IMR-90 (cell line): ENCODE data around the gene HCK. TPM values are rescaled to one million over a fixed set of nuclear protein-coding genes. Genes with fewer than 3 reads are reported as not detected.
A peak's percentile ranks its signal among the peaks of the same experiment; 100 is the strongest.

Experiments
- ATAC-seq: fragments of 200-7000 bp; cut with Tn5 transposase; 2 replicates; pipeline ENCODE4 v1.9.1; 2020; ENCODE audit warnings: low read depth, mild to moderate bottlenecking, moderate library complexity
- BruUV-seq: library from RNA; stranded (reverse); fragments of 400-500 nt; replicated peaks from 2 replicates; lab custom pipeline; 2021; lab: Mats Ljungman, UMichigan
- CTCF ChIA-PET: fragments of 300-600 bp; formaldehyde crosslinking; extraction: SDS; loops from one replicate; lab custom pipeline; 2021; ENCODE audit warnings: antibody characterized with exemption; lab: Yijun Ruan, JAX
- POLR2A ChIA-PET: fragments of 300-600 bp; sonication (Branson Sonifier 250); formaldehyde crosslinking; loops from one replicate; lab custom pipeline; 2022; ENCODE audit warnings: antibody characterized with exemption; ENCODE audit not compliant: unreplicated experiment; lab: Charles Lee
- DNase-seq: peaks from one replicate; pipeline ENCODE4 v3.0.0; 2013
- H2AFZ ChIP-seq: replicated peaks from 2 replicates; pipeline ENCODE3; 2013; ENCODE audit warnings: low read length, mild to moderate bottlenecking; ENCODE audit not compliant: poor library complexity
- H2AK5ac ChIP-seq: 2 replicates; pipeline ENCODE4 v1.6.1; 2013; ENCODE audit warnings: low read depth, low read length, inconsistent platforms
- H2AK9ac ChIP-seq: replicated peaks from 2 replicates; pipeline ENCODE3; 2013; ENCODE audit warnings: mild to moderate bottlenecking, low read depth, low read length, moderate library complexity; ENCODE audit not compliant: poor library complexity
- H2BK120ac ChIP-seq: 2 replicates; pipeline ENCODE4 v1.6.1; 2013; ENCODE audit warnings: low read depth, low read length, inconsistent platforms
- H2BK15ac ChIP-seq: 3 replicates; pipeline ENCODE4 v1.6.1; 2013; ENCODE audit warnings: low read depth, low read length, inconsistent platforms
- H2BK20ac ChIP-seq: 2 replicates; pipeline ENCODE4 v1.6.1; 2013; ENCODE audit warnings: low read depth, mild to moderate bottlenecking, inconsistent platforms, low read length, moderate library complexity
- H2BK5ac ChIP-seq: 2 replicates; pipeline ENCODE4 v1.6.1; 2013; ENCODE audit warnings: mild to moderate bottlenecking, low read depth, low read length, inconsistent platforms; ENCODE audit not compliant: poor library complexity, severe bottlenecking
- H3K14ac ChIP-seq: replicated peaks from 2 replicates; pipeline ENCODE4 v1.6.1; 2013; ENCODE audit warnings: low read depth, low read length, inconsistent platforms
- H3K18ac ChIP-seq: 2 replicates; pipeline ENCODE4 v1.6.1; 2013; ENCODE audit warnings: low read depth, low read length, control low read depth
- H3K23ac ChIP-seq: 2 replicates; pipeline ENCODE4 v1.6.1; 2013; ENCODE audit warnings: low read depth, low read length, inconsistent platforms
- H3K27ac ChIP-seq: 2 replicates; pipeline ENCODE4 v1.5.1; 2013; ENCODE audit warnings: mild to moderate bottlenecking, control low read depth, low read length; ENCODE audit not compliant: insufficient read depth
- H3K27me3 ChIP-seq: 2 replicates; pipeline ENCODE4 v1.6.1; 2013; ENCODE audit warnings: low read length; ENCODE audit not compliant: control insufficient read depth, insufficient read depth
- H3K36me3 ChIP-seq: 2 replicates; pipeline ENCODE4 v1.6.1; 2013; ENCODE audit warnings: low read length, mixed read lengths; ENCODE audit not compliant: control insufficient read depth, insufficient read depth
- H3K4ac ChIP-seq: 2 replicates; pipeline ENCODE4 v1.6.1; 2013; ENCODE audit warnings: low read depth, low read length, inconsistent platforms
- H3K4me1 ChIP-seq: 2 replicates; pipeline ENCODE4 v1.6.1; 2013; ENCODE audit warnings: low read length, mixed read lengths; ENCODE audit not compliant: control insufficient read depth, insufficient read depth
- H3K4me2 ChIP-seq: 2 replicates; pipeline ENCODE4 v1.6.1; 2013; ENCODE audit warnings: low read depth, mild to moderate bottlenecking, control low read depth, low read length, moderate library complexity
- H3K4me3 ChIP-seq: 2 replicates; pipeline ENCODE4 v1.5.1; 2013; ENCODE audit warnings: low read depth, mild to moderate bottlenecking, control low read depth, low read length, moderate library complexity; ENCODE audit not compliant: insufficient read depth
- H3K56ac ChIP-seq: 2 replicates; pipeline ENCODE4 v1.6.1; 2013; ENCODE audit warnings: low read length, inconsistent platforms; ENCODE audit not compliant: insufficient read depth; ENCODE audit errors: extremely low read depth
- H3K79me1 ChIP-seq, 2 experiments: 2 replicates each; pipeline ENCODE4 v1.6.1; 2013; ENCODE audit warnings: low read length in 2 of 2, inconsistent platforms in 1 of 2, low read depth in 1 of 2
- H3K9ac ChIP-seq: 2 replicates; pipeline ENCODE4 v1.6.1; 2013; ENCODE audit warnings: low read depth, low read length, control low read depth
- H3K9me1 ChIP-seq: 2 replicates; pipeline ENCODE4 v1.6.1; 2013; ENCODE audit warnings: low read length, inconsistent platforms; ENCODE audit not compliant: insufficient read depth
- H3K9me3 ChIP-seq: 2 replicates; pipeline ENCODE4 v1.6.1; 2013; ENCODE audit warnings: low read length; ENCODE audit not compliant: control insufficient read depth, insufficient read depth
- H4K20me1 ChIP-seq: 2 replicates; pipeline ENCODE4 v1.6.1; 2013; ENCODE audit warnings: low read length, inconsistent platforms; ENCODE audit not compliant: insufficient read depth
- H4K5ac ChIP-seq: 2 replicates; pipeline ENCODE4 v1.6.1; 2013; ENCODE audit warnings: mild to moderate bottlenecking, low read depth, low read length, control low read depth
- H4K8ac ChIP-seq, 2 experiments: 2 replicates each; pipeline ENCODE4 v1.6.1; 2013; ENCODE audit warnings: low read depth in 2 of 2, low read length in 2 of 2, control low read depth in 1 of 2, inconsistent platforms in 1 of 2
- H4K91ac ChIP-seq: 2 replicates; pipeline ENCODE4 v1.6.1; 2013; ENCODE audit warnings: low read depth, low read length, inconsistent platforms; ENCODE audit not compliant: insufficient read depth
- BHLHE40 ChIP-seq: fragments of 150-350 bp; IDR thresholded peaks from 2 replicates; pipeline ENCODE4 v1.6.1; 2016; ENCODE audit warnings: mild to moderate bottlenecking, low read depth, low read length
- CEBPB ChIP-seq: IDR thresholded peaks from 2 replicates; pipeline ENCODE4 v1.6.1; 2012; ENCODE audit warnings: low read depth, low read length, improper control_type of control experiment
- CHD1 ChIP-seq: IDR thresholded peaks from 2 replicates; pipeline ENCODE4 v1.6.1; 2012; ENCODE audit warnings: low read depth, low read length, improper control_type of control experiment
- CTCF ChIP-seq: conservative IDR thresholded peaks from 2 replicates; pipeline ENCODE4 v1.5.1; 2012; ENCODE audit warnings: mild to moderate bottlenecking, low read depth, low read length, improper control_type of control experiment
- ELK1 ChIP-seq: fragments of 150-350 bp; IDR thresholded peaks from 2 replicates; pipeline ENCODE4 v1.6.1; 2016; ENCODE audit warnings: low read depth, mild to moderate bottlenecking, low read length, moderate library complexity, borderline replicate concordance
- FOS ChIP-seq: fragments of 150-350 bp; IDR thresholded peaks from 2 replicates; pipeline ENCODE4 v1.6.1; 2016; ENCODE audit warnings: low read depth, low read length
- MAFK ChIP-seq: IDR thresholded peaks from 2 replicates; pipeline ENCODE4 v1.6.1; 2012; ENCODE audit warnings: low read depth, low read length, improper control_type of control experiment
- MAZ ChIP-seq: IDR thresholded peaks from 2 replicates; pipeline ENCODE4 v1.6.1; 2012; ENCODE audit warnings: low read depth, mild to moderate bottlenecking, low read length, improper control_type of control experiment, moderate library complexity, borderline replicate concordance
- MXI1 ChIP-seq: IDR thresholded peaks from 2 replicates; pipeline ENCODE4 v1.6.1; 2012; ENCODE audit warnings: low read depth, mild to moderate bottlenecking, low read length, moderate library complexity, borderline replicate concordance
- NFE2L2 ChIP-seq: fragments of 150-350 bp; IDR thresholded peaks from 2 replicates; pipeline ENCODE4 v1.6.1; 2016; ENCODE audit warnings: low read depth, mild to moderate bottlenecking, low read length
- POLR2A ChIP-seq: IDR thresholded peaks from 2 replicates; pipeline ENCODE4 v1.6.1; 2012; ENCODE audit warnings: mild to moderate bottlenecking, low read depth, low read length
- RAD21 ChIP-seq: IDR thresholded peaks from 2 replicates; pipeline ENCODE4 v1.6.1; 2012; ENCODE audit warnings: low read length, improper control_type of control experiment
- RCOR1 ChIP-seq: IDR thresholded peaks from 2 replicates; pipeline ENCODE4 v1.6.1; 2012; ENCODE audit warnings: mild to moderate bottlenecking, low read length, improper control_type of control experiment; ENCODE audit not compliant: insufficient replicate concordance
- RFX5 ChIP-seq: IDR thresholded peaks from 2 replicates; pipeline ENCODE4 v1.8.0; 2012; ENCODE audit warnings: low read depth, mild to moderate bottlenecking, low read length, moderate library complexity
- SMC3 ChIP-seq: fragments of 150-350 bp; IDR thresholded peaks from 2 replicates; pipeline ENCODE4 v1.6.1; 2016; ENCODE audit warnings: low read depth, mild to moderate bottlenecking, antibody characterized with exemption, low read length, moderate library complexity
- USF2 ChIP-seq: fragments of 150-350 bp; IDR thresholded peaks from 2 replicates; pipeline ENCODE4 v1.6.1; 2017; ENCODE audit warnings: mild to moderate bottlenecking, antibody characterized with exemption, low read length, low read depth
- dilution Hi-C: fragments of 300-500 bp; cut with HindIII; formaldehyde crosslinking; loops from one replicate; pipeline ENCODE4 v1.14.3; 2018; ENCODE audit warnings: low sequenced_read_pairs; ENCODE audit not compliant: unreplicated experiment
- in situ Hi-C: fragments of 300-500 bp; cut with MboI; formaldehyde crosslinking; loops from 3 replicates; pipeline ENCODE4 v1.14.3; 2019; ENCODE audit warnings: low sequenced_read_pairs, inconsistent platforms, mixed read lengths
- intact Hi-C: fragments of 100-400 bp; cut with micrococcal nuclease; formaldehyde crosslinking; loops from 2 replicates; pipeline ENCODE4 v1.10.0; 2022
- polyA plus RNA-seq, 3 experiments: library from polyadenylated mRNA; depleted of rRNA; stranded (reverse); fragments of >200 nt; gene quantifications; 2 replicates each; pipeline ENCODE4 v1.2.3, GENCODE V29; 2012; ENCODE audit warnings: low replicate concordance in 1 of 3
- total RNA-seq: library from RNA; depleted of rRNA; stranded (reverse); fragments of >200 nt; gene quantifications from 2 replicates; pipeline ENCODE4 v1.2.3, GENCODE V29; 2012

HCK gene
- total and polyA plus RNA-seq, 2 of the 4 experiments (the other 2 are of a cell fraction): not detected

- CTCF ChIA-PET: no interaction called here
- H3K9ac ChIP-seq: no peak overlapping the region
- H3K27ac ChIP-seq: no peak overlapping the region
- no peak overlapping the region for H2AFZ ChIP-seq
- no peak overlapping the region for H3K4me3 ChIP-seq
- H3K4me1 ChIP-seq: no peaks in the 10 kb centered on the region
- no TSS peak for BruUV-seq
- no peak overlapping the region for H3K18ac ChIP-seq
- peak; percentile 36 for DNase-seq
- no peak overlapping the region for H4K8ac ChIP-seq
- H3K56ac ChIP-seq: no peak overlapping the region
- H2BK15ac ChIP-seq: no peak overlapping the region
- no peak for TF ChIP-seq BHLHE40
- TF ChIP-seq MAFK: no peak
- TF ChIP-seq CTCF: no peak
- no peak for TF ChIP-seq RFX5
- TF ChIP-seq RCOR1: no peak
- TF ChIP-seq CEBPB: no peak
- TF ChIP-seq POLR2A: no peak
- TF ChIP-seq MXI1: no peak
- TF ChIP-seq FOS: no peak
- TF ChIP-seq NFE2L2: no peak
- no peak for TF ChIP-seq USF2
- TF ChIP-seq ELK1: no peak
- no peak for TF ChIP-seq CHD1
- no peak for TF ChIP-seq MAZ
- no peak for TF ChIP-seq SMC3
- no peak for TF ChIP-seq RAD21
- no peak overlapping the region for H2BK5ac ChIP-seq
- no peak overlapping the region for H2BK20ac ChIP-seq
- POLR2A ChIA-PET: no interaction called here
- no peak overlapping the region for H3K4ac ChIP-seq
- H2AK5ac ChIP-seq: no peak overlapping the region
- H2BK120ac ChIP-seq: no peak overlapping the region
- H3K36me3 ChIP-seq: no peaks in the 10 kb centered on the region
- no peaks in the 10 kb centered on the region for H4K20me1 ChIP-seq
- in situ Hi-C loops (no loop called here), intact Hi-C loops (no loop called here), dilution Hi-C loops (no loop called here)
- no peak overlapping the region for H3K4me2 ChIP-seq
- H3K23ac ChIP-seq: no peak overlapping the region
- no peaks in the 10 kb centered on the region for H3K9me3 ChIP-seq
- no peak overlapping the region for H4K91ac ChIP-seq
- no peak overlapping the region for H3K14ac ChIP-seq
- H3K9me1 ChIP-seq: no peaks in the 10 kb centered on the region
- ATAC-seq: peak; percentile 51
- H4K5ac ChIP-seq: no peak overlapping the region
- H3K27me3 ChIP-seq: peaks cover 55% of the 10 kb centered on the region
- no peaks in the 10 kb centered on the region for H3K79me1 ChIP-seq
- no peak overlapping the region for H2AK9ac ChIP-seq
Measured at GRCh38 chr20:32004963-32005362, 47.1 kb upstream of the HCK start.
